Measurements from ENCODE around the gene ZBED6.

DNA sequence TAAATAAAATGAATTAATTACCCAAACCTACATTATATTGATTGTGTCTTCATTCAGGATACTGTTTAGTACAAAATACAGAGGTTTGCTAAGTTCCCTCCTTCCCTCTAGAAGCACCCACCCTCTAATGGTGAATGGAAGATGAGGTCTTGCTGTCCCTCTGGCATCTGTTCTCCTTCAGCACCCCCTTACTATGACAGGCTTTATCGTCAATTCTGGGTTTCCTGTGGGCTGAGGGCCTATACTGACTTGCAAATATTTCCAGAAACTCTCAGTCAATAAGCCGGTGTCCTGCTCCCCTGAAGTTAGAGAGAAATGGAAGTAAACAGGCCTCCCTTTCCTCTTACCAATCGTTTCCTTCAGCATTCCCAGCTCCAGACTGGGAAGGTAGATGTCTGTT lies 17.3 kb upstream of the ZBED6 start:
- TF ChIP-seq, protein P1, sequence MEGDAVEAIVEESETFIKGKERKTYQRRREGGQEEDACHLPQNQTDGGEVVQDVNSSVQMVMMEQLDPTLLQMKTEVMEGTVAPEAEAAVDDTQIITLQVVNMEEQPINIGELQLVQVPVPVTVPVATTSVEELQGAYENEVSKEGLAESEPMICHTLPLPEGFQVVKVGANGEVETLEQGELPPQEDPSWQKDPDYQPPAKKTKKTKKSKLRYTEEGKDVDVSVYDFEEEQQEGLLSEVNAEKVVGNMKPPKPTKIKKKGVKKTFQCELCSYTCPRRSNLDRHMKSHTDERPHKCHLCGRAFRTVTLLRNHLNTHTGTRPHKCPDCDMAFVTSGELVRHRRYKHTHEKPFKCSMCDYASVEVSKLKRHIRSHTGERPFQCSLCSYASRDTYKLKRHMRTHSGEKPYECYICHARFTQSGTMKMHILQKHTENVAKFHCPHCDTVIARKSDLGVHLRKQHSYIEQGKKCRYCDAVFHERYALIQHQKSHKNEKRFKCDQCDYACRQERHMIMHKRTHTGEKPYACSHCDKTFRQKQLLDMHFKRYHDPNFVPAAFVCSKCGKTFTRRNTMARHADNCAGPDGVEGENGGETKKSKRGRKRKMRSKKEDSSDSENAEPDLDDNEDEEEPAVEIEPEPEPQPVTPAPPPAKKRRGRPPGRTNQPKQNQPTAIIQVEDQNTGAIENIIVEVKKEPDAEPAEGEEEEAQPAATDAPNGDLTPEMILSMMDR (conservative IDR thresholded peaks at IDR 0.05; ENCODE audit: low read length) = no peak
- no peak for TF ChIP-seq EZH2phosphoT487 (IDR thresholded peaks at IDR 0.05; ENCODE audit: borderline replicate concordance, low read depth, low read length)

Measured in OCI-LY7 (cell line).